Muscle layer of duodenum (tissue), 2 donors: ENCODE data around the gene ZNF823.

Experiments
- H3K27ac ChIP-seq: one replicate; pipeline ENCODE4 v1.7.0; 2013; ENCODE audit warnings: mild to moderate bottlenecking, low read length
- H3K27me3 ChIP-seq: one replicate; pipeline ENCODE4 v1.7.0; 2013; ENCODE audit warnings: low read depth, mild to moderate bottlenecking, control low read depth, low read length
- H3K36me3 ChIP-seq, 2 donors: one replicate each; pipeline ENCODE4 v1.7.0; 2013; ENCODE audit warnings: low read length in 2 of 2, control low read depth in 1 of 2, mild to moderate bottlenecking in 1 of 2; ENCODE audit not compliant: insufficient read depth in 2 of 2, control insufficient read depth in 1 of 2
- H3K4me1 ChIP-seq, 2 donors: one replicate each; pipeline ENCODE4 v1.7.0; 2013; ENCODE audit warnings: low read length in 2 of 2, mild to moderate bottlenecking in 2 of 2, control low read depth in 1 of 2, moderate library complexity in 1 of 2; ENCODE audit not compliant: insufficient read depth in 2 of 2, control insufficient read depth in 1 of 2
- H3K4me3 ChIP-seq, 2 donors: one replicate each; pipeline ENCODE4 v1.7.0; 2013; ENCODE audit warnings: low read length in 2 of 2, low read depth in 1 of 2, mild to moderate bottlenecking in 1 of 2
- H3K9me3 ChIP-seq, 2 donors: one replicate each; pipeline ENCODE4 v1.7.0; 2013; ENCODE audit warnings: low read length in 2 of 2, control low read depth in 1 of 2, mild to moderate bottlenecking in 1 of 2; ENCODE audit not compliant: control insufficient read depth in 1 of 2
- donor health status: healthy.

Gene ZNF823

GRCh38 chr19:11766597-11767591 lies 28.1 kb upstream of the ZNF823 start, which contains the start of gene ZNF441:
Gene ZNF441, plus strand, starts transcription at chr19:11767000. Its CDS starts 194 bp downstream, at chr19:11767194.
- H3K4me3 ChIP-seq, result peak within 1 kb of the TSS; percentile 70 to 90
- no peaks in the 10 kb centered on the region for H3K9me3 ChIP-seq
- peaks cover 0 to 4% of the 10 kb centered on the region in 2 donors for H3K36me3 ChIP-seq
- peak within 1 kb of the TSS; percentile 86 for H3K27ac ChIP-seq
- peaks cover 5 to 13% of the 10 kb centered on the region in 2 donors for H3K4me1 ChIP-seq
- H3K27me3 ChIP-seq, result no peaks in the 10 kb centered on the region

DNA sequence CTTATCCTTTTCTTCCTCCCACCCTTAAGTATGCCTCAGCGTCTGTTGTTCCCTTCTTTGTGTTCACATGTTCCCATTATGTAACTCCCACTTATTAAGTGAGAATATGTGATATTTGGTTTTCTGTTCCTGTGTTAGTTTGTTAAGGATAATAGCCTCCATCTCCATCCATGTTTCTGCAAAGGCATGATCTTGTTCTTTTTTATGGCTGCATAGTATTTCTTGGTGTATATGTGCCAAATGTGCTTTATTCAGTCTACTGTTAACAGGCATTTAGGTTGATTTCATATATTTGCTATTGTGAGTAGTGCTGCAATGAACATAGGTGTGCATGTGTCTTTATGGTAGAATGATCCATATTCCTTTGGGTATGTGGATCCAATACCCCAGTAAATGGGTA lies 24.9 kb upstream of the ZNF823 start:
- Histone ChIP-seq H3K4me1 (peaks cover 3 to 10% of the 10 kb centered on the region in 2 donors), H3K9me3 (no peaks in the 10 kb centered on the region), H3K27ac (no peak overlapping the region), H3K27me3 (no peaks in the 10 kb centered on the region), H3K4me3 (no peak overlapping the region), H3K36me3 (no peaks in the 10 kb centered on the region)

DNA sequence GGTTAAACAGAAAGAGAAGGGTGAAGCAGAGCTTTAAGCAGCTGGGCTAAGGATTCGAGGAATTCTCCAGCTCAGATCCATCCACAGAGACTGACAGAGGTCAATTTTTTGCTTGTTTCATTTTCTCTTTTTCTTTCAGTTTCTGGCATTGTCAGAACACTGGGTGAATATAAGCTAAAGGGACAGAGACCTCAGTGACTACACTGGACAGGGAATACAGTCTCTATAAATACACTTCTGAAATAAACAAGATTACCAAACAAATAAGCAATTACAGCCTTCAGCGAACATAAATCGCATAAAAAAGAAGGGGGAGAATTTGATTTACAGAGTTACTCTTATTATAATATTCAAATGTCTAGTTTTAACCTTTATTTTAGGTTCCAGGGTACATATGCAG lies 24.4 kb upstream of the ZNF823 start:
- Histone ChIP-seq H3K27me3 (no peaks in the 10 kb centered on the region), H3K4me3 (no peak overlapping the region)

DNA sequence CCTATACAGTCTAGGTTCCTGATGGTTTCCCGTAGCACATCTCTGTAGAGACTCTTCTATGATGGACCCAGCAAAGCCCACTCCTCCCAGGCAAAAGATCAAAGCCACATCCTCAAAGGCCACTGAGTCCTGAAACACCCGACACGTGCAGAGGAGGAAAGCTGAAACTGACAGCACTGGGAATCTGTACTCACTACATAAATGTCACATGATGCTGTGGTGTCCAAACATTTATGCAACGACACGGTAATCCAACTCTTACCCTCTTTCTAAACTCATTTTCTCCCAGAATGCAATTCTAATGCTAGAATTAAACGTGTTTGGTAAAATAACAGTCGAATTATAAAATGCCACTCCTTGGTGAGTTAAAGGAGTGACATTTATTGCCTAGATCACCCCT lies 21.1 kb upstream of the ZNF823 start:
- no peak overlapping the region for H3K27ac ChIP-seq
- H3K4me3 ChIP-seq, result no peak overlapping the region
- H3K36me3 ChIP-seq, result no peaks in the 10 kb centered on the region
- H3K4me1 ChIP-seq, result no peaks in the 10 kb centered on the region
- peaks cover 0 to 14% of the 10 kb centered on the region in 2 donors for H3K9me3 ChIP-seq
- H3K27me3 ChIP-seq, result no peaks in the 10 kb centered on the region

More for the DNA sequence above, 24.4 kb upstream of the ZNF823 start:
- Histone ChIP-seq H3K9me3 (no peaks in the 10 kb centered on the region), H3K4me1 (peaks cover 0 to 5% of the 10 kb centered on the region in 2 donors), H3K36me3 (no peaks in the 10 kb centered on the region), H3K27ac (no peak overlapping the region)

- Histone ChIP-seq H3K36me3 (no peaks in the 10 kb centered on the region), H3K4me1 (no peaks in the 10 kb centered on the region), H3K4me3 (no peak overlapping the region), H3K27me3 (no peaks in the 10 kb centered on the region), H3K27ac (no peak overlapping the region), H3K9me3 (peaks cover 0 to 14% of the 10 kb centered on the region in 2 donors)
These were observed 18.2 kb upstream of the ZNF823 start for GRCh38 chr19:11756965-11757364.

- H3K9me3 ChIP-seq, result peaks cover 0 to 18% of the 10 kb centered on the region in 2 donors
- no peaks in the 10 kb centered on the region for H3K4me1 ChIP-seq
- no peaks in the 10 kb centered on the region for H3K27me3 ChIP-seq
- H3K4me3 ChIP-seq, result no peak overlapping the region
- no peaks in the 10 kb centered on the region for H3K36me3 ChIP-seq
- H3K27ac ChIP-seq, result no peak overlapping the region
These were observed 15.9 kb upstream of the ZNF823 start for GRCh38 chr19:11754663-11755062.

DNA sequence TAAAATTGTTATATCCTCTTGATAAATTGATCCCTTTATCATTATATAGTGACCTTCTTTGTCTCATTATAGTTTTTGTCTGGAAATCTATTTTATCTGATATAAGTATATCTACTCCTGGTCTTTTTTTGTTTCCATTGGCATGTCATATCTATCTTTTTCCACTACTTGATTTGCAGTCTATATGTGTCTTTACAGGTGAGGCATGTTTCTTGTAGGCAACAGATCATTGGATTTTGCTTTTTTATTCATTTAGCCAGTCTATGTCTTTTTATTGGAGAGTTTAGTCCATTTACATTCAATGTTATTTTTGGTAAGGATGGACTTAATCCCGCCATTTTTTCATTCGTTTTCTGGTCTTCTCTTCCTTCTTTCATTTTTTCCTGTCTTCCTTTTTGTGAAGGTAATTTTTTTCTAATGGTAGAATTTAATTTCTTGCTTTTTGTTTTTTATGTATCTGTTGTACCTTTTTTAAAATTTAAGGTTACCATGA lies 13.5 kb upstream of the ZNF823 start:
- no peaks in the 10 kb centered on the region for H3K4me1 ChIP-seq
- H3K27ac ChIP-seq, result no peak overlapping the region
- H3K4me3 ChIP-seq, result no peak overlapping the region
- H3K36me3 ChIP-seq, result no peaks in the 10 kb centered on the region
- H3K27me3 ChIP-seq, result no peaks in the 10 kb centered on the region
- H3K9me3 ChIP-seq, result peaks cover 0 to 24% of the 10 kb centered on the region in 2 donors

DNA sequence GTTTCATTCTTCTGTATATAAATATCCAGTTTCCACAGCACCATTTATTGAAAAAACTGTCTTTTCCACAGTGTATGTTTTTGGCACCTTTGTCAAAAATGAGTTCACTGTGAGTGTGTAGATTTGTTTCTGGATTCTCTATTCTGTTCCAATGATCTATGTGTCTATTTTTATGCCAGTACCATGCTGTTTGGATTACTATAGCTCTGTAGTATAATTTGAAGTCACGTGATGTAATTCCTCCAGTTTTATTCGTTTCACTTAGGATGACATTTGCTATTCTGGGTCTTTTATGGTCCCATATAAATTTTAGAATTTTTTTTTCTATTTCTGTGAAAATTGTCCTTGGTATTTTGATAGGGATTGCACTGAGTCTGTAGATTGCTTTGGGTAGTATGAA lies 11.0 kb upstream of the ZNF823 start:
- H3K27ac ChIP-seq, result no peak overlapping the region
- no peaks in the 10 kb centered on the region for H3K27me3 ChIP-seq
- H3K36me3 ChIP-seq, result no peaks in the 10 kb centered on the region
- H3K4me1 ChIP-seq, result no peaks in the 10 kb centered on the region
- peaks cover 0 to 19% of the 10 kb centered on the region in 2 donors for H3K9me3 ChIP-seq
- no peak overlapping the region for H3K4me3 ChIP-seq

GRCh38 chr19:11747277-11747676 lies 8.5 kb upstream of the ZNF823 start:
- Histone ChIP-seq H3K4me3 (peak overlapping the region in 1 of 2 donors; percentile 24), H3K9me3 (peaks cover 0 to 19% of the 10 kb centered on the region in 2 donors), H3K36me3 (no peaks in the 10 kb centered on the region), H3K4me1 (no peaks in the 10 kb centered on the region), H3K27ac (no peak overlapping the region), H3K27me3 (no peaks in the 10 kb centered on the region)

DNA sequence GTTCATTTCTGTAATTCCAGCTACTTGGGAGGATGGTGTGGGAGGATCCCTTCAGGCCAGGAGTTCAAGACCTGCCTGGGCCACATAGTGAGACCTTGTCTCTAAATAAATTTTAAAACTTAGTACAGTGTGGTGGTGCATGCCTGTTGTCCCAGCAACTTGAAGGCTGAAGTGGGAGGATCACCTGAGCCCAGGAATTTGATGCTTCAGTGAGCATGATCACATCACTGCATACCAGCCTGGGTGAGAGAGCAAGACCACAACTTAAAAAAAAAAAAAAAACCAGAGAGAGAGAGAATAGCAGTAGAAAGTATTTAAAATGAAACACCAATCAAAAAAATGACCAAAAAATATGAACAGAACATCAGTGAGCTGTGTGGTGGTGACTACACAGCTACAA lies 7.1 kb upstream of the ZNF823 start:
- no peaks in the 10 kb centered on the region for H3K36me3 ChIP-seq
- no peaks in the 10 kb centered on the region for H3K27me3 ChIP-seq
- no peak overlapping the region for H3K4me3 ChIP-seq
- peaks cover 0 to 19% of the 10 kb centered on the region in 2 donors for H3K9me3 ChIP-seq
- H3K4me1 ChIP-seq, result no peaks in the 10 kb centered on the region
- H3K27ac ChIP-seq, result no peak overlapping the region

DNA sequence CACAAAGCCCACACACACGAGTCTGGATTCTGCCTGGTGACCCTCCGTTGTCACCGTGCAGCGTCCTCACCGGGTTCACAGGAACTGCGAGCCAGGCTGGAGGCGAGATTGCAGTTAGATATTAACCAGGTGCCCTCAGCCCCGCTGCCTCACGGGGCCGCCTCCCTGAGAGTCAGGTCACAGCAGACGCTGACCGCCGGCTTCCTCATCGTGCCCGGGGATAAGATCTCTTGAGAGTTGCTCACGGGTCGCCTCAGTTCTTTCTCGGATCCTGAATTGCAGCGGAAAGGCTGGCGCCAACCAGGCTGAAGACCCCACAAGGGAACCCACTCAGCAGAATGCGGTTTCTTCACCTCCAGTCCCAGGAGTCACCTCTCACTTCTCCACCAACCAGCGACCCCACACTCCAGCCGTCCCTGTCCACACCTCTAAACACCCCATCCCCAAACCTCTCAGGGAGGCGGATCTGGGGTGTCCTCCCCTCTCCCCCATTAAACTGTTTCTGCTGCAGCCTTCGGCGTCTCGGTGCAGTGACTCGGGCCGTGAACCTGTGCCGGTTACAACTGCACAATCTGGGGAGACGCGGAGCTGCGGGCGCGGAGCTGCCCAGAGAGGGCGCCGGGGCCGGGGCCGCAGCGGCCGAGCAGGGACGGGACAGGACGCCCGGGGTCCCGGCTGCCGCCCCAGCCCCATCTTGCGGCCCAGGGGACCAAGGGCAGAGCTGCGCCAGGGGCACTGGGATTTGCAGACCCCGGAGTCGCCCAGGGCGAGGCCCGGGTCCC lies 591 bp downstream of the ZNF823 start:
- no peaks in the 10 kb centered on the region for H3K27me3 ChIP-seq
- peaks cover 4 to 5% of the 10 kb centered on the region in 2 donors for H3K4me1 ChIP-seq
- H3K9me3 ChIP-seq, result no peaks in the 10 kb centered on the region
- H3K36me3 ChIP-seq, result no peaks in the 10 kb centered on the region
- peak overlapping the region; percentile 75 for H3K27ac ChIP-seq
- H3K4me3 ChIP-seq, result peak overlapping the region; percentile 80 to 95
